NT2/D1 (cell line): Measurements from ENCODE around the gene ZDHHC11.
"Not testable (repeated sequence)": the region's sequence is repeated elsewhere in the genome, so short reads cannot be mapped to it uniquely, and the experiment has no call there.

Experiments used
- SUZ12 ChIP-seq: IDR thresholded peaks from 2 replicates; pipeline ENCODE4 v1.6.1; 2011; ENCODE audit not compliant: insufficient read length, insufficient read depth; ENCODE audit errors: extremely low read depth
- YY1 ChIP-seq: IDR thresholded peaks from 2 replicates; pipeline ENCODE4 v1.6.1; 2011; ENCODE audit not compliant: insufficient read length, insufficient read depth
- ZNF274 ChIP-seq: IDR thresholded peaks from 2 replicates; pipeline ENCODE4 v1.6.1; 2011; ENCODE audit warnings: mild to moderate bottlenecking, low read depth, low read length

DNA sequence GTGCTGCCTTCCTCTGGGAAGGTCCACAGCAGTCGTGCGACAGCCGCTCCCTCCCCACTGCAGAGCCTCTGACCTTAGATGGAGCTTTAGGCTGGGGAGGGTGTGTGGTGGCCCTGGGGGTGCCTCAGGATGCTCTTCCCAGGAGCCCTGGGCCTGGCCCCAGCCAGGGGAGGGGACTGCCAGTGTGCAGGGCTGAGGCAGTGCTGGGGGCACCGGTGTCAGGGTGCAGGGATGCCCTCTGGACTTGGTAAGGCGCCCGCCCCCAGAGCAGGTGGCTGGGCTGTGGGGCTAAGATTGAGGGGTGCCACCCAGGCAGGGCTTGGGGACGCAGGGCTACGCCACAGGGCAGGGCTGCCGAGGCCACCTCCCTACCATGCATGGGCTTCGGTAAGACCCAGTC is 80.2 kb downstream of the ZDHHC11 start:
- TF ChIP-seq YY1, ZNF274, SUZ12: not testable (repeated sequence)
